A673 (cell line): ENCODE results near the gene RABGEF1.
"Not testable (repeated sequence)": the region's sequence is repeated elsewhere in the genome, so short reads cannot be mapped to it uniquely, and the experiment has no call there.

Source experiments
- CTCF ChIP-seq: fragments of 300-800, 200-600 bp; sonication (generic); conservative IDR thresholded peaks from 2 replicates; pipeline ENCODE4 v1.5.1; 2017; ENCODE audit warnings: low read depth, mild to moderate bottlenecking, antibody characterized with exemption, low read length, moderate library complexity, mixed read lengths
- EZH2 ChIP-seq: fragments of 200-600 bp; sonication (generic); IDR thresholded peaks from 2 replicates; pipeline ENCODE4 v1.6.1; 2017; ENCODE audit warnings: borderline replicate concordance, low read depth, mild to moderate bottlenecking, mixed read lengths, antibody characterized with exemption, low read length; ENCODE audit not compliant: poor library complexity, severe bottlenecking

- TF ChIP-seq CTCF, EZH2: not testable (repeated sequence)
Observed at GRCh38 chr7:66767486-66767885, 27.0 kb downstream of the RABGEF1 start.
